CD1c-positive myeloid dendritic cell (primary cell): Measurements from ENCODE around the gene CDC42BPA.
"Not testable (repeated sequence)": the region's sequence is repeated elsewhere in the genome, so short reads cannot be mapped to it uniquely, and the experiment has no call there.

Experiments used
- DNase-seq: peaks from one replicate; pipeline ENCODE4 v3.0.0-alpha.2; 2016; ENCODE audit errors: extremely low spot score

CDC42BPA gene

DNA sequence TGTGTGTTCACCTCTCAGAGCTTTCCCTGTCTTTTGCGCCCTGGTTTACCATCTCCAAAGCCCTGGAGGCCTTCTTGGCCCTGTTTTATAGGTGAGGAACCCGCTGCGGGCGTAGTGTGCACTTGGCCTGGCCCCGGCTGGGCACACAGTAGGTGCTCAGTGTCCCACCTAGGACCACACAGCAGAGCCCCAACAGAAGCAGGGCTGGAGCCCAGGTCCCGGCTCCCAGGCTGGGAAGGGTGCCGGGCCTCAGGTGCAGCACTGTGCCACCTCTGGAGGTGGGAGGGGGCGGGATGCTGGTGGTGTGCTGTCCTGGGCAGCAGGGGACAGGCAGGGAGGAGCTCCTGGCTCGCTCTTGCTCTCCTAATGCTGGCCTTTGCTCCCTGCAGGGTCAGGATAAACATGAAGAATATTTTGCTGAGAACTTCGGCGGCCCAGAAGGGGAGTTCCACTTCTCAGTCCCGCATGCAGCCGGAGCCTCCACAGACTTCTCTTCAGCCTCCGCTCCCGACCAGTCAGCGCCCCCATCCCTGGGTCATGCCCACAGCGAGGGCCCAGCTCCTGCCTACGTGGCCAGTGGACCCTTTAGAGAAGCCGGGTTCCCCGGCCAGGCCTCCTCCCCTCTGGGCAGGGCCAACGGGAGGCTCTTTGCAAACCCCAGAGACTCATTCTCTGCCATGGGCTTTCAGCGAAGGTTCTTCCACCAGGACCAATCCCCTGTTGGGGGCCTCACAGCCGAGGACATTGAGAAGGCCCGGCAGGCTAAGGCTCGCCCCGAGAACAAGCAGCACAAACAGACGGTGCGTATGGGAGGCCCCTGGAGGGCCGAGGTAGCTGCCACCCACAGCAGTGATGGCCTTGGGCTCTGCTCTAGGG lies 353.4 kb downstream of the CDC42BPA start:
- DNase-seq: no peak

DNA sequence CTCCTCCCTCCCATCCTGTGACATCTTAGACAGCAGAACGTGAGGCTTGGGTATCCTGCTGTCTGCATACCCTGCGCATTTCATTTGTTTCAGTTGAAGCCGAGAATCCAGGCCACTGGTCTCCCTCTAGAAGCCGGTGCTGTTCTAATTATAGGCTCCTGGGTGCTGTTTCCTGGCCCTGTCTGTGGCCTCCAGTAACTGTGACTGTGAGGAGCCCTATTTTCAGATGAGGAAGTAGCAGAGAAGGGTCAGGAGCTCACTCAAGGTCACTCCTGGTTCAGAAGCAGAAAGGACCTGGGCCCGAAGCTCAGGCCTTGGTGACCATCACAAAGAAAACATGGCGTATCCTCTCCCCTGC lies 354.2 kb downstream of the CDC42BPA start:
- DNase-seq: peak; percentile 10

DNA sequence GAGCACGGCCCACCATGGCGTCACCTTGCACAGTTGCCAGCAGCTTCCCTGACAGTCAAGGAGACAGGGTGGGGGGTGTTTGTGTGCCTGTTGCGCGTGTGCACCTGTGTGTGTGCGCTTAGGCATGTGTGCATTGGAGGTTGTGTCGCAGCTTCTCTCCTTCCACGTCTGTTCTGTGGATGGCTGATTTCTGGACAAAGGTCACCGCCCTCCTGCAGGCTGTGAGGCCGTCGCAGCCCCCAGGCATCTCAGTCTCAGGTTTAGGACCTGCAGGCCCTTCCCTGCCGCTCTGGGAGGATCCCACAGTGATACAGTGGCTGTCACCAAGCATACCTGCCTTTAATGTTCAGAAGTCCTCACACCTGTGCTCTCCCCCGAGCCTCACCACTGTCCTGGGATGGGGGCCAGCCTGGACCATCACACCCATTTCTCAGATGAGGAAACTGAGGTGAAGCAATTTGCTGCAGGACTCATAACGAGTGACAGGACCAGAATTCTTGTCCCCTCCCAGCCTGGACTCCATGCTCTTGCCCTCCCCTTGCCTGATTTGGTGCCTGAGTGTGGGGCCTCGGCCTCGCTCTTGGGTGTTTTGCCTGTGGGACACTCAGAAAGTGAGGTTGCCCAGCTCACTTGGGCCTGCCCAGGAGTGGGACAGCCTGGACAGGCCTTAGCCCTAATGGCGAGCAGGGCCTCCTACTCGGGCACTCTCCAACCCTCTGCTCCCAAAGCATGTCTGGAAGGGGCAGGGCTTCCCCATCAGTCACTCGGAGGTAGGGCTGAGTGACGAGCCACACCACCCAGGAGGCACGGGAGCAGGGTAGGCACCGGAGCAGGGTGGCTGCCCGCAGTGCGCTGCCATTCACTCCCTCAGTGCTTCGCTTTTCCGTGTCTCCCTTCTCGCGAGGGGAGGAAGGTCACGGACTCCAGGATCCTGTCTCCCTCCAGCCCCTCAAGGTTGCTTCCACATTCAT lies 355.6 kb downstream of the CDC42BPA start:
- no peak for DNase-seq

- no peak for DNase-seq
Observed at GRCh38 chr1:226960944-226961765, 357.1 kb downstream of the CDC42BPA start.

- no peak for DNase-seq
Observed at GRCh38 chr1:226960256-226960655, 358.0 kb downstream of the CDC42BPA start.

DNA sequence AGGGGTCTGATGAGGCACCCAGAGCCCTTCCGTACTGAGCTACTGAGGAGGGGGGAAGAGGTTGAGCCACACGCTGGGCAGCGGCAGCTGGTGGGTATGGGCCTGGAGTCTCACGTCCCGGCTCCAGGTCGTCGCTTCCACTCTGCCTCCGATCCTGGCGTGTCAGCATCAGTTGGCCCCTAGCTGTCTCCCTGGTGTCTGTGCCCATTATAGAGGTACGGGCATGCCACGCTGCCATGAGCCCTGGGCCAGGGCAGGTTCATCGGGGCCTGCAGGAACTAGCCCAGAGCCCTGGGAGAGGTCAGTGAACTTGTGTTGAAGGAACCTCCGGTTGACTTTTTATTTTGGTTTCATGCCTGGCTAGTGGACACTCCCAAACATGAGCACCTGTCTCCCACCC lies 360.0 kb downstream of the CDC42BPA start:
- DNase-seq: no peak

DNA sequence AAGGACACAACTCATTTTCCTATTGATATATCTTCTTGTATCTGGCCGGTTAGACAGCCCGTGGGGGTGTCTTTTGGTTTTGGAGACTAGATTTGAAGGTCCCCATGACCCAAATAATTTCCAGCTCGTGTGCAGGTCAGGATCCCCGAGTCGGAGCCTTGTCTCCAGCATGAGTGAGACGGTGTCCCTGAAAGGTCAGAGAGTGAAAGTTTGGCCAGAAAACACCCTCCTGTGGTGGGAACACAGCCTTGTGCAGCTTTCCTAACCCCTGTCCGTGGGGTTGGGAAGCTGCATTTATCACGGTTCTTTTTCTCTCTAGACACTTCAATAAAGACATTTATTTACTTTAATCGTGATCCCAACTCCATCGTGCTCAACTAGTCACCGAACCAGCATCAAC lies 360.6 kb downstream of the CDC42BPA start:
- DNase-seq: no peak

- DNase-seq: no peak
Observed at GRCh38 chr1:226956942-226957713, 361.2 kb downstream of the CDC42BPA start.

GRCh38 chr1:226955857-226956256 lies 362.4 kb downstream of the CDC42BPA start:
- not testable (repeated sequence) for DNase-seq

- no peak for DNase-seq
Observed at GRCh38 chr1:226954777-226955176, 363.5 kb downstream of the CDC42BPA start.

- DNase-seq: no peak
Observed at GRCh38 chr1:226954337-226954736, 364.0 kb downstream of the CDC42BPA start.

DNA sequence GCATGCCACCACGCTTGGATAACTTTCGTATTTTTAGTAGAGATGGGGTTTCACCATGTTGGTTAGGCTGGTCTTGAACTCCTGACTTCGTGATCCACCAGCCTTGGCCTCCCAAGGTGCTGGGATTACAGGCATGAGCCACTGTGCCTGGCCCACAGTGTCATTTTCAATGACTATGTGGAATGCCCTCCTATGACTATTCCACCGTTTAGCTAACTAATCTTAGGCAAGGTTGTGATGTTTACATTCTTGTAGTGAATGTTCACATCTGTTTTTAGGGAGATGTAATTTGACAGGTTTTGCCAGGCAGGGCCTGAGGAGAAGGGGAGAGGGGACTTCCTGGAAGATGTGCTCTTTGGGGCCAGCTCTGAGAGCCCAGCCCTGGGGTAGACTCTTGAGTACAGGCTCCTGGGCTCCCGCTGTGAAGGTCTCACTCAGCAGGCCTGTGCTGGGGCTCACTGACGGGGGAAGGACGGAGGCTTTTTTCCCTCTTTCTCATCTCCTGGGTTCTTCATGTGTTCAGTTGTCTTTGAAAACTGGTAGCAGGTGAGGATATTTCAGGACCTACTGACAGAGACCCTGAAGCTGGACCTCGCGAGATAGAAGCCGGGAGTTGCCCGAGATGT lies 365.0 kb downstream of the CDC42BPA start:
- no peak for DNase-seq

GRCh38 chr1:226952118-226952441 lies 366.2 kb downstream of the CDC42BPA start:
- no peak for DNase-seq

DNA sequence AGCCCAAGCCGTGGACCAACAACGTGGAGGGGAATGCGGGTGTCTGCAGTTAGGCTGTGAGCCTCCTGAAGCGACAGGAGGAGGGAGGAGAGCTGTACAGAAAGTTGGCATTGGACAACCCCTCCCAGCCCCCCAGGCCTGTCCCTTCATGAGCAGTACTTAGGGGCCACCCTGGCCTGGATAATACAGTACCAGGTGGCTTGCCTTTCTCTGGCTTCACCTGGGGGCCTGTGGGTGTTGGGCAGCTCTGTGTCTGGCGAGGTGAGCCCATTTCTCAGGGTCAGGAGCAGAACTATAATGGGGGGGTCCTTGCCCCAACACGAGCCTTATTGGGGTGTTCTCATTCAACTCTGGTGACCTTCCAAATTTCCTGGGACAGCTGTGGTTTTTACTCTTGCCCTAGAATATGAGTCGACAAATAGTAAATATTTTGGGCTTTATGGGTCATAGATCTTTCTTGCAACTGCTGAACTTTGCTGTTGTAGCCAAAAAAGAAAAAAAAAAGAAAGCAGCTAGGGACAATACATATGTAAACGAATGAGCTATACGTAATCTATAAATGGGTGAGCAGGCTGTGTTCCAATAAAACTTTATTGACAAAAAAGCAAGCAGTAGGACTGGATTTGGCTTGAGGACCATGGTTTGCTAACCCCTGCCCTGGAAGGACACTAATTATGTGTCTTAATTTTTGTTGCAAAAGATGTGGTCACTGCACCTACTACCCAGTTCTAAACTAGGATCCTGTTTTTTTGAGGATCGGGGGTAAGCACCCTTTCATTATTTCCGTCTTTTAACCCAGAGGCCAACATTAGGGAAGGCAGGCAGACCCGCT lies 366.8 kb downstream of the CDC42BPA start:
- peak; percentile 18 for DNase-seq

DNA sequence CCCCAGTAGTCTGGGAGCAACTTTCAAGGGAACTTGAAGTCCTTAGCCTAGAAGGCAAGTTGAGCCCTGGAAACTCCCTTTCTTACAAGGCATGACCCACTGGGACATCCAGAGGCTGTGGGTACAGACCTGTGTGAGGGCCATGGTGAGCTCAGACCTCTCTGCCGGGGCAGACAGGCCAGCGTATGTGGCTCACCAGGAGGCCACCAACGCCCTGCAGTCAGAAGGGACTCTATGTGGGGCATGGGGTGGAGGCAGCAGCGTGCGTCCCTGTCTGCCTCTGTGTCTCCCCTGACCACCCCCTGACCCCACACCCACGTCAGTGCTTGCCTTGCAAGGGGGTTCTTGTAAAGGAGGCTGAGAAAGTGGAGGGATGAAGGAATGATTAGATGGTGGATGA lies 367.4 kb downstream of the CDC42BPA start:
- DNase-seq: no peak

DNA sequence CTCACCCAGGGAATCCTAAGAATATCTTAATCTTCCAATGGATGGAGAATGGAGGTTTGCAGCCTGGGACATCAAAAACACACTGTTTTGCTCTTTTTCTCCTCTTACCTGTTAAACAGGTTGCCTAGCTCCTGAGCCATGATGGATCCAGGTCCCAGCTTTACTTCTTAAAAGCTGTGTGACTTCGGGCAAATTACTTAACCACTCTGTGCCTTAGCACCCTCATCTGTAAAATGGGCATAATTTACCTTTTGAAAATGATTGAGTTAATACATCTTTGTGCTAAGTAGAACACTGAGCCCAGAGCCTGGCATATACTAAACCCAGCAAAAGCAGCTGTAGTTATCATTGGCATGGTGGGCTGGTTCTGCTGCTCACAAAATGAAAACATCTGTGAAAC lies 368.0 kb downstream of the CDC42BPA start:
- no peak for DNase-seq

GRCh38 chr1:226949401-226949800 lies 368.9 kb downstream of the CDC42BPA start:
- no peak for DNase-seq

- no peak for DNase-seq
Observed at GRCh38 chr1:226948996-226949395, 369.3 kb downstream of the CDC42BPA start.

DNA sequence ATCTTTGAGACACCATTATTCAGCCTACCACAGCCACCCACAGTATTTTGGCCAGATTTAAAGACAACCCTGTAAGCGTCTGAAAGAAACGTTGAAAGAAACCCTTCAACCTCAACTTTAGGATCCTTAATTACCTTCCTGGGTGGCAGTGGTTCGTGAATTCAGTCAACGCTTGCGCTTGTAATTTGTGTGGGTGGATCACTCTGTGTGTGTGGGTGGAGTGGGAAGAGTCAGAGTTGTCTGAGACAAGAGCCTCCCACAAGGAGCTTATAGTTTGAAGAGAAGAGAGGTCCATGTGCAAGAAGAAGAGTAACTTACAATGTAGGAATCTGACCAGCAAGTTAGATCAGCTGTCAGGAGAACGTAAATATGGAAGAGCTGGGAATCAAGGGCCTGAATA lies 369.8 kb downstream of the CDC42BPA start:
- DNase-seq: no peak

GRCh38 chr1:226948051-226948450 lies 370.2 kb downstream of the CDC42BPA start:
- DNase-seq: no peak
